GM12878 (cell line): ENCODE results near the gene FABP6. TPM values are rescaled to one million over a fixed set of nuclear protein-coding genes. Genes with fewer than 3 reads are reported as not detected.

Experiments used
- ATAC-seq: fragments of 200-7000 bp; cut with Tn5 transposase; 3 replicates; pipeline ENCODE4 v1.9.1; 2020; ENCODE audit warnings: mild to moderate bottlenecking, moderate library complexity
- BruUV-seq: library from RNA; stranded (reverse); fragments of 400-500 nt; replicated peaks from 2 replicates; lab custom pipeline; 2021; lab: Mats Ljungman, UMichigan
- CTCF ChIA-PET: fragments of 300-600 bp; sonication (Branson Sonifier 250); formaldehyde crosslinking; extraction: SDS; loops from one replicate; lab custom pipeline; 2021; ENCODE audit warnings: inconsistent platforms; lab: Yijun Ruan, JAX
- POLR2A ChIA-PET: fragments of 350-600 bp; formaldehyde crosslinking; extraction: SDS; loops from one replicate; lab custom pipeline; 2021; ENCODE audit warnings: inconsistent platforms; lab: Charles Lee
- RAD21 ChIA-PET: fragments of 300-600 bp; sonication (Branson Sonifier 250); formaldehyde crosslinking; loops from one replicate; lab custom pipeline; 2023; ENCODE audit warnings: antibody characterized with exemption; ENCODE audit not compliant: unreplicated experiment; lab: Charles Lee
- SMC1A ChIA-PET: fragments of 300-600 bp; sonication (Branson Sonifier 250); formaldehyde crosslinking; loops from one replicate; lab custom pipeline; 2023; ENCODE audit not compliant: unreplicated experiment, uncharacterized antibody; lab: Charles Lee
- DNase-seq: peaks from one replicate; pipeline ENCODE4 v3.0.0-alpha.2; 2011; ENCODE audit warnings: low read depth, low spot score
- FAIRE-seq: peaks from 3 replicates; lab custom pipeline; 2011; peaks lifted over from hg19 to GRCh38; lab: Jason Lieb, UNC
- H2AFZ ChIP-seq: 2 replicates; pipeline ENCODE4 v1.6.0; 2011; ENCODE audit warnings: low read depth, low read length, control low read depth; ENCODE audit not compliant: control insufficient read depth
- H3K27ac ChIP-seq: 2 replicates; pipeline ENCODE4 v1.5.1; 2011; ENCODE audit warnings: control low read depth; ENCODE audit not compliant: control insufficient read depth, insufficient read depth
- H3K27me3 ChIP-seq, 2 experiments: replicated peaks in 1 of 2; 2 replicates each; pipeline versions ENCODE4 v1.6.0 to v1.6.1; 2011; ENCODE audit warnings: low read length in 1 of 2; ENCODE audit not compliant: control insufficient read depth in 2 of 2, insufficient read depth in 2 of 2
- H3K36me3 ChIP-seq, 2 experiments: 2 replicates each; pipeline ENCODE4 v1.5.1; 2011; ENCODE audit warnings: low read length in 1 of 2; ENCODE audit not compliant: control insufficient read depth in 2 of 2, insufficient read depth in 2 of 2
- H3K4me1 ChIP-seq: 2 replicates; pipeline ENCODE4 v1.6.1; 2011; ENCODE audit warnings: mild to moderate bottlenecking, low read length, moderate library complexity, mixed read lengths; ENCODE audit not compliant: control insufficient read depth, insufficient read depth
- H3K4me2 ChIP-seq: 2 replicates; pipeline ENCODE4 v1.6.0; 2011; ENCODE audit warnings: control low read depth; ENCODE audit not compliant: control insufficient read depth, insufficient read depth
- H3K4me3 ChIP-seq: fragments of 200-600 bp; sonication (generic); 2 replicates; pipeline ENCODE4 v1.5.1; 2016
- H3K79me2 ChIP-seq: 2 replicates; pipeline ENCODE4 v1.6.0; 2011; ENCODE audit warnings: low read length; ENCODE audit not compliant: control insufficient read depth, insufficient read depth
- H3K9ac ChIP-seq: 2 replicates; pipeline ENCODE4 v1.8.0; 2011; ENCODE audit warnings: low read length, control low read depth, mixed read lengths; ENCODE audit not compliant: control insufficient read depth, insufficient read depth
- H3K9me3 ChIP-seq: replicated peaks from 3 replicates; pipeline ENCODE4 v1.5.1; 2011; ENCODE audit warnings: mild to moderate bottlenecking, low read length; ENCODE audit not compliant: control insufficient read depth, insufficient read depth
- H4K20me1 ChIP-seq: 2 replicates; pipeline ENCODE4 v1.6.0; 2011; ENCODE audit not compliant: control insufficient read depth, insufficient read depth
- CBX5 ChIP-seq: sonication (generic); IDR thresholded peaks from 2 replicates; pipeline ENCODE4 v1.6.1; 2016; ENCODE audit warnings: low read depth, moderate library complexity, mild to moderate bottlenecking, inconsistent platforms
- NR2C1 ChIP-seq: fragments of 450-650 bp; IDR thresholded peaks from 2 replicates; pipeline ENCODE4 v1.6.1; 2017; ENCODE audit warnings: antibody characterized with exemption, mild to moderate bottlenecking, moderate library complexity
- RFX5 ChIP-seq: IDR thresholded peaks from 2 replicates; pipeline ENCODE4 v1.6.1; 2011; ENCODE audit warnings: low read depth, low read length, improper control_type of control experiment
- SKIL ChIP-seq: fragments of 450-650 bp; IDR thresholded peaks from 2 replicates; pipeline ENCODE4 v1.6.1; 2017; ENCODE audit warnings: mild to moderate bottlenecking, low read depth, inconsistent platforms; ENCODE audit not compliant: poor library complexity, severe bottlenecking
- STAT3 ChIP-seq: IDR thresholded peaks from 2 replicates; pipeline ENCODE4 v1.6.1; 2011; ENCODE audit warnings: low read depth, low read length, improper control_type of control experiment
- YY1 ChIP-seq: IDR thresholded peaks from 2 replicates; pipeline ENCODE4 v1.6.1; 2011; ENCODE audit warnings: low read depth, mild to moderate bottlenecking, low read length
- WGBS: methylation state at CpG from one replicate; pipeline ENCODE4 v1.1.6; 2016; ENCODE audit warnings: low lambda C conversion rate; ENCODE audit not compliant: insufficient replicate concordance, insufficient coverage; ENCODE audit errors: missing lambda C conversion rate; 5-methylcytosine and 5-hydroxymethylcytosine counted together
- in situ Hi-C: fragments of 300-500 bp; cut with MboI; formaldehyde crosslinking; loops from 9 replicates; pipeline ENCODE4 v1.14.3; 2018; ENCODE audit warnings: mixed read lengths
- intact Hi-C: fragments of 100-400 bp; cut with micrococcal nuclease; formaldehyde crosslinking; loops from one replicate; pipeline ENCODE4 v1.14.2; 2022; ENCODE audit not compliant: unreplicated experiment
- polyA plus RNA-seq, 11 experiments: library from polyadenylated mRNA; depleted of rRNA in 4 of 11; unstranded in 6 of 11; stranded (reverse) in 5 of 11; fragments of >200 nt; fragmentation: Nextera tagmentation in 4 of 11; fragmentation: Illumina TruSeq in 1 of 11; extraction: Ambion mirVana in 4 of 11; extraction: Trizol in 1 of 11; gene quantifications; 1 replicate in 1 of 11; 2 replicates in 10 of 11; pipeline versions ENCODE4 v1.2.1 to v1.2.3, GENCODE V29; 2011 to 2016; ENCODE audit warnings: inconsistent platforms in 2 of 11, missing spikeins in 2 of 11, low read depth in 1 of 11
- total RNA-seq, 4 experiments: library from RNA; depleted of rRNA in 3 of 4; stranded (reverse); fragments of >200 nt in 3 of 4; fragmentation: Illumina TruSeq in 1 of 4; extraction: Trizol in 1 of 4; gene quantifications; 2 replicates each; pipeline versions ENCODE4 v1.2.1 to v1.2.3, GENCODE V29; 2013 to 2021

The FABP6 gene
- total and polyA plus RNA-seq, 10 of the 15 experiments (the other 5 are each of a cell fraction or from before 2014, with no cell fraction given), result 0.66 to 8.1 (median 2.4) TPM

DNA sequence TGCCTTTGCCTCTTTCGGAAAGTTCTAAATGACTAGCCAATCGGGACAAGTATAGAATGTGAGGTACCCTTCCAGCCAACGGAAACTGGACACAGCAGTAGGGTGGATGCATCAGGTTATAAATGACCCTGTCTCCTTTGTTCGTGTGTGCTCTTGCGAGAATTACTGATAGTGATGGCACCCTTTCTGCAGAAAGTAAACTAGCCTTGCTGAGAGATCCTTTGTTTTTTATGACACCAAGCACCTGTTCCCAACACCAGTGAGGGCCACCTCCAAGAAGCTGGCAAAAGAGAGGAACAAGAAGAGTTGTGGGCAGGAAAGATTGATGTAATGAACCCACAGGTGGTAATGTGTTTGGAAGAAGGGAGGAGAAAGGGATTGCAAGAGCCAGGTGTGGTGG, 42.8 kb upstream of the FABP6 start:
- no peaks in the 10 kb centered on the region for H3K79me2 ChIP-seq
- peak; percentile 87; the same call in 1 of the 2 replicates for TF ChIP-seq CBX5
- TF ChIP-seq NR2C1, result no peak
- TF ChIP-seq SKIL, result no peak
- 70% methylated on average over 5 of the region's 5 CpGs for WGBS
- ChIA-PET CTCF (interaction anchor here (1.1 to 1.4 kb wide), 5 partner anchors 10 to 159 kb away, joined by 3 to 6 read pairs (median 3); no protein-coding TSS in a partner anchor), RAD21 (no interaction called here), POLR2A (no interaction called here), SMC1A (interaction anchor here (1.1 kb wide), 1 partner anchor 164 kb away, joined by 3 read pairs; no protein-coding TSS in a partner anchor)
- DNase-seq (no peak), ATAC-seq (no peak), FAIRE-seq (no peak)
- intact Hi-C loops (no loop called here), in situ Hi-C loops (no loop called here)
- H3K27me3 ChIP-seq, result no peaks in the 10 kb centered on the region; a peak in 1 of 4 replicates
- H3K4me1 ChIP-seq, result peaks cover 12% of the 10 kb centered on the region
- H3K4me2 ChIP-seq, result no peak overlapping the region
- peaks cover 6% of the 10 kb centered on the region; the same call in 2 of the 3 replicates for H3K9me3 ChIP-seq
- H2AFZ ChIP-seq, result no peak overlapping the region
- H3K4me3 ChIP-seq, result no peak overlapping the region
- BruUV-seq, result no TSS peak
- no peaks in the 10 kb centered on the region for H4K20me1 ChIP-seq
- no peak overlapping the region for H3K27ac ChIP-seq
- no peaks in the 10 kb centered on the region for H3K36me3 ChIP-seq
- no peak overlapping the region for H3K9ac ChIP-seq

DNA sequence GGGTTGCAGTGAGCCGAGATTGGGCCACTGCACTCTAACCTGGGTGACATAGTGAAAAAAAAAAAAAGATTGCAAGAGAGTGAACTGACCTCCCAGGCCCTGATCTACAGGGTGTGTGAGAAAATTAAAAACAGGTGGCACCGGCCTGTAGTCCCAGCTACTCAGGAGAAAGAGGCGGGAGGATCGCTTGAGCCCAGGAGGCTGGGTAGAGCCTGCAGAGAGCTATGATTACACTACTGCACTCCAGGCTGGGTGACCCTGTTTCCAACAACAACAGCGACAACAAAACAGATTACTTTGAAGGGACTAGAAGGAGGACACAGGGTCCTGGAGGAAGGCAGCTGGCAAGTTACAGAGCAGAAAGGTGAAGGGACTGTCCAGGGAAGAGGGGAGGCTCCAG, 42.2 kb upstream of the FABP6 start:
- DNase-seq (no peak), FAIRE-seq (no peak), ATAC-seq (no peak)
- BruUV-seq, result no TSS peak
- H3K27ac ChIP-seq, result no peak overlapping the region
- ChIA-PET RAD21 (interaction anchor here (1.2 kb wide), 1 partner anchor 157 kb away, joined by 3 read pairs; no protein-coding TSS in a partner anchor), SMC1A (no interaction called here), POLR2A (no interaction called here), CTCF (interaction anchor here (0.6 to 1.4 kb wide), 6 partner anchors 10 to 1150 kb away, joined by 3 to 6 read pairs (median 4); no protein-coding TSS in a partner anchor)
- peaks cover 6% of the 10 kb centered on the region; the same call in 2 of the 3 replicates for H3K9me3 ChIP-seq
- no peaks in the 10 kb centered on the region for H3K79me2 ChIP-seq
- no peak overlapping the region for H3K4me3 ChIP-seq
- in situ Hi-C loops (no loop called here), intact Hi-C loops (no loop called here)
- no peaks in the 10 kb centered on the region; a peak in 1 of 4 replicates for H3K27me3 ChIP-seq
- H3K4me1 ChIP-seq, result peaks cover 8% of the 10 kb centered on the region
- no peak overlapping the region for H3K4me2 ChIP-seq
- no peaks in the 10 kb centered on the region for H4K20me1 ChIP-seq
- no peak overlapping the region for H2AFZ ChIP-seq
- TF ChIP-seq YY1, result no peak
- no peak for TF ChIP-seq RFX5
- no peak for TF ChIP-seq STAT3
- H3K9ac ChIP-seq, result no peak overlapping the region
- 56% methylated on average over 5 of the region's 5 CpGs for WGBS
- H3K36me3 ChIP-seq, result no peaks in the 10 kb centered on the region
